ENCODE results near the gene ATP6V0D1.
"Not testable (repeated sequence)": the region's sequence is repeated elsewhere in the genome, so short reads cannot be mapped to it uniquely, and the experiment has no call there.

Gene ATP6V0D1

GRCh38 chr16:67504031-67505021 is 23.4 kb upstream of the ATP6V0D1 start:
- no peak for DNase-seq (ENCODE audit: low read depth)

- DNase-seq (ENCODE audit: low read depth): no peak
Measured at GRCh38 chr16:67499106-67499505, 18.1 kb upstream of the ATP6V0D1 start.

- DNase-seq (ENCODE audit: low read depth): no peak
Measured at GRCh38 chr16:67490335-67491096, 9.6 kb upstream of the ATP6V0D1 start.

- DNase-seq (ENCODE audit: low read depth): no peak
Measured at GRCh38 chr16:67489401-67490083, 8.6 kb upstream of the ATP6V0D1 start.

- not testable (repeated sequence) for DNase-seq (ENCODE audit: low read depth)
Measured at GRCh38 chr16:67487561-67487960, 6.6 kb upstream of the ATP6V0D1 start.

GRCh38 chr16:67486805-67487204 is 5.8 kb upstream of the ATP6V0D1 start:
- no peak for DNase-seq (ENCODE audit: low read depth)

GRCh38 chr16:67483731-67484525 is 3.0 kb upstream of the ATP6V0D1 start:
- DNase-seq (ENCODE audit: low read depth): no peak

- DNase-seq (ENCODE audit: low read depth): no peak
Measured at GRCh38 chr16:67483150-67483549, 2.2 kb upstream of the ATP6V0D1 start, which contains the start of gene AGRP. TSS of gene AGRP (minus strand) at chr16:67483547. CDS start at chr16:67483398, 149 bp downstream.

- DNase-seq (ENCODE audit: low read depth): no peak
Measured at GRCh38 chr16:67482233-67482924, 1.4 kb upstream of the ATP6V0D1 start.

- DNase-seq (ENCODE audit: low read depth): no peak
Measured at GRCh38 chr16:67481561-67482232, 740 bp upstream of the ATP6V0D1 start.

- no peak for DNase-seq (ENCODE audit: low read depth)
Measured at GRCh38 chr16:67477960-67478554, 2.9 kb downstream of the ATP6V0D1 start.

- no peak for DNase-seq (ENCODE audit: low read depth)
Measured at GRCh38 chr16:67474551-67475455, 6.2 kb downstream of the ATP6V0D1 start.

GRCh38 chr16:67471758-67472384 is 9.1 kb downstream of the ATP6V0D1 start:
- no peak for DNase-seq (ENCODE audit: low read depth)

GRCh38 chr16:67470359-67470758 is 10.6 kb downstream of the ATP6V0D1 start:
- no peak for DNase-seq (ENCODE audit: low read depth)

GRCh38 chr16:67468731-67469130 is 12.2 kb downstream of the ATP6V0D1 start:
- DNase-seq (ENCODE audit: low read depth): no peak

GRCh38 chr16:67466581-67466980 is 14.4 kb downstream of the ATP6V0D1 start:
- no peak for DNase-seq (ENCODE audit: low read depth)

- no peak for DNase-seq (ENCODE audit: low read depth)
Measured at GRCh38 chr16:67464565-67464964, 16.4 kb downstream of the ATP6V0D1 start.

- DNase-seq (ENCODE audit: low read depth): no peak
Measured at GRCh38 chr16:67463691-67464090, 17.3 kb downstream of the ATP6V0D1 start.
